ENCODE data around the gene PTPN21. TPM values are rescaled to one million over a fixed set of nuclear protein-coding genes. Genes with fewer than 3 reads are reported as not detected.

Gene PTPN21
- total RNA-seq, 2 experiments from 2014 or later = 0.08 TPM; not detected in 1

- no peak overlapping the region for H3K4me3 Mint-ChIP-seq
- H3K4me1 Mint-ChIP-seq (ENCODE audit: low read depth) = no peaks in the 10 kb centered on the region
- ATAC-seq (no peak), DNase-seq (no peak)
- ChIA-PET CTCF (no interaction called here), POLR2A (no interaction called here)
- no peaks in the 10 kb centered on the region for H3K9me3 Mint-ChIP-seq (ENCODE audit: insufficient read depth)
- H3K27me3 Mint-ChIP-seq (ENCODE audit: low read depth) = no peaks in the 10 kb centered on the region
- no peak overlapping the region for H3K27ac Mint-ChIP-seq
- no peaks in the 10 kb centered on the region for H3K36me3 Mint-ChIP-seq (ENCODE audit: low read depth)
Observed at GRCh38 chr14:88478931-88479330, 75.9 kb downstream of the PTPN21 start.

GRCh38 chr14:88477513-88478250, 77.1 kb downstream of the PTPN21 start:
- H3K27me3 Mint-ChIP-seq (ENCODE audit: low read depth) = no peaks in the 10 kb centered on the region
- H3K9me3 Mint-ChIP-seq (ENCODE audit: insufficient read depth) = no peaks in the 10 kb centered on the region
- CTCF ChIA-PET = no interaction called here
- POLR2A ChIA-PET = no interaction called here
- DNase-seq = no peak
- ATAC-seq = no peak
- H3K4me1 Mint-ChIP-seq (ENCODE audit: low read depth) = no peaks in the 10 kb centered on the region
- H3K36me3 Mint-ChIP-seq (ENCODE audit: low read depth) = no peaks in the 10 kb centered on the region
- no peak overlapping the region for H3K27ac Mint-ChIP-seq
- H3K4me3 Mint-ChIP-seq = no peak overlapping the region

DNA sequence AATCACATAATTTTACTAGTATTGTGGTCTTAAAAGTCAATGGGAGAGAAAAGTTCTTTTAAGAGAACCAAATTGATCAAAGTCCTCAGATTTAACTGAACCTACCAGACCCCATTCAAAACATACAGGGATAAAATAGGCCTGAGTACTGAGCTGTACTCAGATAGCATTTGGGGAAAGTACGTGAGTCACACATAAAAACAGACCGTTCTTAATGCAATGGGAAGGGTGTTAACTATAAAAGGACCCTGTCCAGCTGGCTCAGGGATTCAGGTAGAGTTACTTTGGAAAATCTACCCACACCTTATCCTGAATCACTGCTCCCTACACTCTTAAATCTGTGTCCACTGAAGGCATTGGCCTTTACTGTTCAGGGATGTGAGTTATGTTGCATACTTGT, 78.0 kb downstream of the PTPN21 start:
- POLR2A ChIA-PET = no interaction called here
- Mint-ChIP-seq H3K4me1 (ENCODE audit: low read depth) (no peaks in the 10 kb centered on the region), H3K27me3 (ENCODE audit: low read depth) (no peaks in the 10 kb centered on the region), H3K27ac (no peak overlapping the region), H3K36me3 (ENCODE audit: low read depth) (no peaks in the 10 kb centered on the region), H3K9me3 (ENCODE audit: insufficient read depth) (no peaks in the 10 kb centered on the region), H3K4me3 (no peak overlapping the region)
- no peak for ATAC-seq
- CTCF ChIA-PET = no interaction called here
- no peak for DNase-seq

- no peak for ATAC-seq
- ChIA-PET POLR2A (no interaction called here), CTCF (no interaction called here)
- Mint-ChIP-seq H3K36me3 (ENCODE audit: low read depth) (no peaks in the 10 kb centered on the region), H3K9me3 (ENCODE audit: insufficient read depth) (no peaks in the 10 kb centered on the region), H3K4me1 (ENCODE audit: low read depth) (no peaks in the 10 kb centered on the region), H3K27me3 (ENCODE audit: low read depth) (no peaks in the 10 kb centered on the region), H3K4me3 (no peak overlapping the region), H3K27ac (no peak overlapping the region)
- DNase-seq = no peak
Observed at GRCh38 chr14:88476214-88476774, 78.5 kb downstream of the PTPN21 start.

DNA sequence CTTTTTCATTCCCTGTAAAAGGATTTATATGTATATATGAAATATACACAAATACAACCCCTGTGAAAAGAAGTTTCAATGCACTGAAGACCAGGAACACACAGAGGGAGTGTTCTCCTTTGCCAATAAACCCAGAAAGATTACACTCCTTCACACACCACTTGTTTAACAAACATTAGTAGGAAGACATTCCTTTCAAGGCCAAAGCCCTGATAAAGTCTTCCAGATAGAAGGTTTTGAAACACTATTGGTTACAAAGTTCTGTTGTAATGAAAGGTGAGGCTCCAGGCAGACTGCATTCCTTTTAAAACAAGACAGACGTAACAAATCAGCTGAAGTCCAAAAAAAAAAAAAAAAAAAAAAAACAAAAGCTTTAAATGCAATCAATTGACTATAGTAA, 81.0 kb downstream of the PTPN21 start:
- no peak overlapping the region for H3K4me3 Mint-ChIP-seq
- H3K27ac Mint-ChIP-seq = no peak overlapping the region
- no peaks in the 10 kb centered on the region for H3K9me3 Mint-ChIP-seq (ENCODE audit: insufficient read depth)
- DNase-seq (no peak), ATAC-seq (no peak)
- H3K36me3 Mint-ChIP-seq (ENCODE audit: low read depth) = no peaks in the 10 kb centered on the region
- H3K27me3 Mint-ChIP-seq (ENCODE audit: low read depth) = no peaks in the 10 kb centered on the region
- CTCF ChIA-PET = no interaction called here
- no peaks in the 10 kb centered on the region for H3K4me1 Mint-ChIP-seq (ENCODE audit: low read depth)
- POLR2A ChIA-PET = interaction anchor here (0.6 kb wide), 1 partner anchor 302 kb away, joined by 4 read pairs; no protein-coding TSS in a partner anchor

- Mint-ChIP-seq H3K4me3 (no peak overlapping the region), H3K27me3 (ENCODE audit: low read depth) (no peaks in the 10 kb centered on the region), H3K4me1 (ENCODE audit: low read depth) (no peaks in the 10 kb centered on the region), H3K9me3 (ENCODE audit: insufficient read depth) (no peaks in the 10 kb centered on the region), H3K36me3 (ENCODE audit: low read depth) (no peaks in the 10 kb centered on the region), H3K27ac (no peak overlapping the region)
- CTCF ChIA-PET = no interaction called here
- POLR2A ChIA-PET = no interaction called here
- ATAC-seq = no peak
- DNase-seq = no peak
Observed at GRCh38 chr14:88470542-88471440, 84.0 kb downstream of the PTPN21 start.

DNA sequence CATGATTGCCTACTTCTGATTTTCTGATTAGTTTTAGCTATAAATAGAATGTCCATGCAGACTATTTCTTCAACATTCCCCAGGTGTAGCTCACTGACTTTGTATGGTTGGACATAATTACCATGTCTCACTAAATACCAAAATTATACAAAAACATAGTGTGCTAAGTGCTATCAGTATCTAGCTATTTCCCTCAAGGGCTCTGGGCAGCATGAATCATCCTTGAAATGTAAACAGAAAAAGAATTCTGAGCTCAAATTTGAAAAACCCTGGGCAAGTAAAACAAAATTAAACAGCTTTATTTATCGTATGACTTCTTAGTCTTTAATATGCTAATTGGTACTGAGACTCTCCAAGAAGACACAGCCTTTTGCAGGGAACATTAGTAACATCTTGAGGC, 86.4 kb downstream of the PTPN21 start:
- Mint-ChIP-seq H3K27me3 (ENCODE audit: low read depth) (no peaks in the 10 kb centered on the region), H3K9me3 (ENCODE audit: insufficient read depth) (no peaks in the 10 kb centered on the region), H3K27ac (no peak overlapping the region), H3K4me3 (no peak overlapping the region), H3K4me1 (ENCODE audit: low read depth) (no peaks in the 10 kb centered on the region), H3K36me3 (ENCODE audit: low read depth) (no peaks in the 10 kb centered on the region)
- CTCF ChIA-PET = no interaction called here
- no peak for ATAC-seq
- no peak for DNase-seq
- POLR2A ChIA-PET = no interaction called here

- no peaks in the 10 kb centered on the region for H3K27me3 Mint-ChIP-seq (ENCODE audit: low read depth)
- H3K4me3 Mint-ChIP-seq = no peak overlapping the region
- H3K4me1 Mint-ChIP-seq (ENCODE audit: low read depth) = no peaks in the 10 kb centered on the region
- ChIA-PET CTCF (interaction anchor here (1.2 to 2.0 kb wide), 2 partner anchors 9 to 230 kb away, joined by 3 to 9 read pairs; no protein-coding TSS in a partner anchor), POLR2A (no interaction called here)
- ATAC-seq = peak; percentile 51
- DNase-seq = peak; percentile 34
- no peak overlapping the region for H3K27ac Mint-ChIP-seq
- H3K36me3 Mint-ChIP-seq (ENCODE audit: low read depth) = no peaks in the 10 kb centered on the region
- H3K9me3 Mint-ChIP-seq (ENCODE audit: insufficient read depth) = no peaks in the 10 kb centered on the region
Observed at GRCh38 chr14:88463318-88463717, 91.5 kb downstream of the PTPN21 start.

DNA sequence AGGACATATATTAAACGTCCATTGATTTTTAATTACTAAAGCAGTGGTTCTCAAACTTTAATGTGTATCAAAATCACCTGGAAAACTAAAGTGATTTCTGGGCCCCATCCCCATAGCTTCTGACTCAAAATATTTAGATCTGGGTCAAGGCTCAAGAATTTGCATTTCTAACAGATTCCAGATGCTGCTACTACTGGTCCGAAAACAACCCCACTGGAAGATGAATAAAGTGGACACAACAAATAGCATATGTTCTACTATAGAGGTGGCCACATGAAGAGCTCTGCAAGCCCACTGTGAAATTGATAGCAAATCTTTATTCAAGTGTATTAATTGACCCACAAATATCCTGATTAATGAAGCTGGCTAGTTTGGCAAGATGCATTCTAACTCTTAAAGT, 99.9 kb downstream of the PTPN21 start:
- Mint-ChIP-seq H3K27ac (no peak overlapping the region), H3K9me3 (ENCODE audit: insufficient read depth) (peaks cover 7% of the 10 kb centered on the region), H3K4me3 (no peak overlapping the region), H3K27me3 (ENCODE audit: low read depth) (no peaks in the 10 kb centered on the region), H3K36me3 (ENCODE audit: low read depth) (peaks cover 3% of the 10 kb centered on the region), H3K4me1 (ENCODE audit: low read depth) (no peaks in the 10 kb centered on the region)
- ATAC-seq = no peak
- POLR2A ChIA-PET = no interaction called here
- CTCF ChIA-PET = interaction anchor here (1.1 to 2.2 kb wide), 3 partner anchors 9 to 140 kb away, joined by 3 to 9 read pairs (median 3); no protein-coding TSS in a partner anchor
- no peak for DNase-seq

DNA sequence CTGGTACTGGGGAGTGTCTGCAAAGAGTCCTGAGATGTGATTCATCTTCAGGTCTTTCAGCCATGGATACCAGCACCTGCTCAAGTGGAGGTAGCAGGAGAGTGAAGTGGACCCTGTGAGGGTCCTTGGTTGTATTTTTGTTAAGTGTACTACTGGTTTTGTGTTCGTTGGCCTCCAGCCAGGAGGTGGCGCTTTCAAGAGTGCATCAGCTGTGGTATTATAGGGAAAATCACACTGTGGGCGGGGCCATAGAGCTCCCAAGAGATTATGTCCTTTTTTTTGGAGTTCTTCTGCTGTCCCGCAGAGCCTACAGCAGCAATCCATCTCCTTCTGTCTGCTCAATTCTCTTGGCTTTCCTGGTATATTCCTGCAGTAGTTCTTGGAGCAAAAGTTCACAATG, 102.6 kb downstream of the PTPN21 start:
- Mint-ChIP-seq H3K36me3 (ENCODE audit: low read depth) (peaks cover under 1% of the 10 kb centered on the region), H3K9me3 (ENCODE audit: insufficient read depth) (peaks cover 7% of the 10 kb centered on the region), H3K27ac (no peak overlapping the region), H3K4me3 (no peak overlapping the region), H3K27me3 (ENCODE audit: low read depth) (no peaks in the 10 kb centered on the region), H3K4me1 (ENCODE audit: low read depth) (no peaks in the 10 kb centered on the region)
- no peak for DNase-seq
- no peak for ATAC-seq
- ChIA-PET POLR2A (no interaction called here), CTCF (no interaction called here)

DNA sequence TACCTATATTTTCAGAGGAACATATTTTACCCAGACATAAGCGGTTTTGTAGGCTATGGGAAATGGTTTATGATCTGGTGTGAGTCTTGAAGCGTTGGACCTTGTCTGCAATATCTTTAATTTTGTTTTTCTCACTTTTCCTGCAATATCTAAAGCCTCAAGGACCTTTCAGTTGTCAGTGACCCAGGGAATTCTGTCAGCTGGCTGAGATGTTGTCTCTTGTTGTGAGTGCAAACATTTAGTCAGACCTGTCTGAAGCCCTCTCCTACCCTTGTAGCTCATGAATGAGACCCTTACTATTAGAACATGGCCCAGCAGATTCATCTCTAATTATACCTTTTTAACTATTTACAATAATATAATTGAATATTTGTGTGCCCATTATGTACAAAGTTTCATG, 115.7 kb downstream of the PTPN21 start:
- no peaks in the 10 kb centered on the region for H3K4me1 Mint-ChIP-seq (ENCODE audit: low read depth)

GRCh38 chr14:88437658-88438057, 117.1 kb downstream of the PTPN21 start:
- CTCF ChIA-PET = no interaction called here
- Mint-ChIP-seq H3K4me3 (no peak overlapping the region), H3K9me3 (ENCODE audit: insufficient read depth) (no peaks in the 10 kb centered on the region), H3K36me3 (ENCODE audit: low read depth) (no peaks in the 10 kb centered on the region), H3K27me3 (ENCODE audit: low read depth) (no peaks in the 10 kb centered on the region), H3K27ac (no peak overlapping the region), H3K4me1 (ENCODE audit: low read depth) (no peaks in the 10 kb centered on the region)
- ATAC-seq = no peak
- POLR2A ChIA-PET = no interaction called here
- DNase-seq = no peak

More for the DNA sequence above, 115.7 kb downstream of the PTPN21 start:
- ATAC-seq = no peak
- no peak overlapping the region for H3K4me3 Mint-ChIP-seq
- H3K9me3 Mint-ChIP-seq (ENCODE audit: insufficient read depth) = no peaks in the 10 kb centered on the region
- no peaks in the 10 kb centered on the region for H3K27me3 Mint-ChIP-seq (ENCODE audit: low read depth)
- DNase-seq = no peak
- no peaks in the 10 kb centered on the region for H3K36me3 Mint-ChIP-seq (ENCODE audit: low read depth)
- ChIA-PET CTCF (no interaction called here), POLR2A (no interaction called here)
- no peak overlapping the region for H3K27ac Mint-ChIP-seq

Data from activated CD8-positive, alpha-beta T cell treated with anti-CD3 and anti-CD28 coated beads, Interleukin-2, amount 10 ng/mL, durations not matched to agents 7 days and 5 days (primary cell).